Endometrium (tissue), 2 donors: ENCODE measurements around the gene DCTD.

ENCODE experiments used
- FAIRE-seq: peaks from 2 replicates; lab custom pipeline; 2012; peaks lifted over from hg19 to GRCh38; lab: Jason Lieb, UNC
- donor health status: control.
- donor health status: control.

Gene DCTD

DNA sequence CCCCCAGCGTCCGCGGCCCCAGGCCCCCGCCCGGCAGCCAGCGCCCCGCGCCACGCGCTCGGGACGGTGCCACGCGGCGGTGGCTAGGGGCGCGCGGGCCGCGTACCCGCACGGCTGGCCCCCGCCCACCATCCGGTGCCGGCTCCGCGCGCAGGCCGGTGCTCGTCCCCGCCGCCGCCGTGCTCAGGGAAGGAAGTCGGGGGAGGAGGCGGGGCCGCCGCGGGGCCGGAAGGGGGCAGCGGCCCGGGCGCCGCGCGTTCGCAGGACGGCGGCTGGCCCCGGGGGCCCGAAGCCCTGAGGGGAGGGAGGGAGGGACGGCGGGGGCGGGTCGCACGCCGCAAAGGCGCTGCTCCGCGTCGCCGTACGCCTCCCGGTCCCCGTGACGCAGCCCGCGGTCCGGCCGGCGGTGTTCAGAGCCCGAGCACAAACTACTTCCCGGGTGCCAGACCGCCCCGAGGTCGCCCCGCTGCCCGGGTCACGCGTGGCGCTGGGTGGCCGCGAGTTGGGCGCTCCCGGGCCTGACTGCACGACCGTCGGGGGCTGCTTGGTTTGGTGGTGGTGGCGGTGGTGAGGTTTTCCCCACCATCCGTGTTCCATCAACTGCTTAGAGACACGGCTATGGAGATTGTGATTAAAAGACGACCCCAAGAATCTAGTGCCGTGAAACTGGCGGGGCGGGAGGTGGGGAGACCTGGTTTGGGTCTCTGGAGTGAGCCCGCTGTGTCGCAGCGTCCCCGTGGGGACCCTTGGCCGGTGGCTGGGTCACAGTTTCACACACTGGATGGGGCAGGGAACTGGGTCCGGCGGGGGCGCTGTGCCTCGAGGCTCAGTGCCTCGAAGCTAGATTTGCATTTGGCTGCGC, at the start of gene DCTD:
TSS of gene DCTD (minus strand) at position 205 of the 862 bp plus-strand sequence. CDS start 1,818 bp downstream, outside the sequence.
- FAIRE-seq = no peak

DNA sequence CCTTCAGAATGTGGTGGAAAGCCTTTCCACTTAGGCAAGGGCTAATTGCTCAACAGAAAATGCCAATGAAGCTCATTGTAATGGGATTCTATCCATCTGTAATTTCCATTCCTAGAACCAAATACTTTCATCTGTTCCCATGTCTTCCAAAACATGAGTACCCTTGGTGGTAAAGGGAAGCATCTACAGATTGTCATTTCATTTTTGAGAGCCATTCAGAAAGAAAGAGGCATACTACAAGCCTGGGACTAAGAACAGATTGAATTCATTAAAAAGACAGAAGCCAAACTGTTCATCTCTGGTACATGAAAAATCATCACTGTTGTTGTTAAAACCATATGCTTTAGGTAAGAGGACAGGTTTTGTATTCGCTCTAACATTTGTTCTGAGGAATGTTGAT, 43.6 kb upstream of the DCTD start:
- FAIRE-seq = no peak

DNA sequence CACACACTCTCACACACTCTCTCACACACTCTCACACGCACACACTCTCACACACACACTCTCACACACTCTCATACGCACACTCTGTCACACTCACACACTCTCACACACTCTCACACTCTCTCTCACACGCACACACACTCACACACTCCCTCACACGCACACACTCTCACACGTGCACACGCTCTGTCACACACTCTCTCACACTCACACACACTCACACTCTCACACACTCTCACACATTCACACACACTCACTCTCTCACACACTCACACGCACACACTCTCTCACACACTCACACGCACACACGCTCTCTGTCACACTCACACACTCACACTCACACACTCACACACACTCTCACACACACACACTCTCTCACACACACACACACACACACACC, 43.0 kb upstream of the DCTD start:
- FAIRE-seq = no peak

DNA sequence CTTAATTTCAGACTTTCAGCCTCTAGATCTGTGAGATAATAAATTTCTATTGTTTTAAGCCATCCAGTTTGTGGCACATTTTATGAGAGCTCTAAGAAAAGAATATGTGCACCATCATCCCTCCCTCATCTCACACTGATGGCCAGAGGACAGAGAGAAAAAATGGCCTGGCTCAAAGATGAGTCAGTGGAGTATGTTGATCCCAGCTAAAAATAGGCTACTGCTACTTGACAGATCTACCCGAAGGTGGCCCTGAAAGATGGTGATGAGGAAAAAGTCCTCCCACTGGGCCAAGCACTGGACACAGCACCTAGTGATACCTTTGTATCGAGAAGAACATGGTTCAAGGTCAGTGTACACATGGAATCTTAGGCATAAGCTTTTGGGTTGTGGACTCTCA, 38.2 kb upstream of the DCTD start:
- FAIRE-seq = no peak

DNA sequence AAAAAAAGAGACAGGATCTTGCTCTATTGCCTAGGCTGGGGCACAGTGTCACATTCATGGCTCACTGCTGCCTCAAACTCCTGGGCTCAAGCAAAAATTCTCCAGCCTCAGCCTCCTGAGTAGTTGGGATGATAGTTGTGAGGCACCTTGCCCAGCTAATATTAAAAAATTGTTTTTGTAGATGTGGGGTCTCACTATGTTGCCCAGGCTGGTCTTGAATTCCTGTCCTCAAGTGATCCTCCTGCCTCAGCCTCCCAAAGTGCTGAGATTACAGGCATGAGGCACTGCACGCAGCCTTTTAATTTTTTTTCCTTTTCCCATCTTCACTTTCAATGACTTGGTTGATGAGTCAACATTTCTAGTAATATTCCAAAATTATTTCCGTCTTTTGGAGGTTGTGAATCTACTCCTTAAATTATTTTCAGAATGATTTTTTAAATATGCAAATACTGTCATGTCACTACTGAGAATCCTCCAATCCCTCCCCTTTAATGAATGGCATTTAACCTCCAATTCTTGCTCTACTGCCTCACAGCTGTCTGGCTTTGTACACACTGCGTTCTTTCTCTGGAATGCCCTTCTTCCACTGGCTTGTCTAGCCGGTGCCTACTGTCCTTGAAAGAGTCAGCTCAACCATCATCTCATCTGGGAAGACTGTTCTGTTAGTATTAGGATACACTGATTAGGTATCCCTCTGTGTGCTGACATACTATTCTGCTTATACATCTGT, 27.5 kb upstream of the DCTD start:
- FAIRE-seq = no peak

DNA sequence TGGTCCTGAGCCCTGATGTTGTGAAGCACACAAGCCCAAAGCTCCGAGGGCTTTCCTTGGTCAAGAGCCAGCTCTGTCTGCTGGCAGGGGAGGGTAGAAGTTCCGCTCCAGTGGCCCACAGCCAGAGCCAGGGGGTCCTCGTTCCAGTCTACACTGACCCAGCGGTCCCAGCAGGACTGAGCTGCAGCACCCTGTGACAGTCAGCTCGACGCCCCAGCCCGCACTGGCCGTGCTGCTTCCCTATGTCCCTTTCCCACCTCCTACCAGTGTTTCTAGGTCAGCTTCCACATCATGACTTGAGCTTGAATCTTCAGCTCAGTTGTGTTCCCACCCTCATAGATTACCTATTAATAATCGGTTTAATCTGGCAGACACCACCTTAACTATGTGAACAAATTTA, 22.5 kb upstream of the DCTD start:
- FAIRE-seq = no peak

DNA sequence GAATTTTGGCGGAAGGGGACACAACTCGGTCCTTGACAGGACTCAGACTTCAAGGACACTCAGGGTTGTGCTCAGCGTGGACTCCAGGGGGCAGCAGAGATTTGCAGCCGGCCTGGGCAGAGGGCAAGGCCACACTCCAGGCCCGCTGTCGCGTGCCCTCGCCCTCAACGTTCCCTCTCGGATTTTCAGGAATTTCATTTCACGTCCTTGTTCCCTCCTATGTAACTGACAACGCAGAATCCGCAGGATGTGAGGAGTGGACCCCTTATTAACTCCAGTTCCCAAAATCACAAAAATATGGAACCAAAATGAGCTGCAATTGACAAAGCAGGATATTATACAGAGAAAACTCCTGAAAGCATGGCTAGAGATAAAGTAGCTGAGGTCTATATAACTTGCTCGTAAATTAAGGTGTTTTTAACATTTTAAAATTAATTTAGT, 21.0 kb upstream of the DCTD start:
- no peak for FAIRE-seq

DNA sequence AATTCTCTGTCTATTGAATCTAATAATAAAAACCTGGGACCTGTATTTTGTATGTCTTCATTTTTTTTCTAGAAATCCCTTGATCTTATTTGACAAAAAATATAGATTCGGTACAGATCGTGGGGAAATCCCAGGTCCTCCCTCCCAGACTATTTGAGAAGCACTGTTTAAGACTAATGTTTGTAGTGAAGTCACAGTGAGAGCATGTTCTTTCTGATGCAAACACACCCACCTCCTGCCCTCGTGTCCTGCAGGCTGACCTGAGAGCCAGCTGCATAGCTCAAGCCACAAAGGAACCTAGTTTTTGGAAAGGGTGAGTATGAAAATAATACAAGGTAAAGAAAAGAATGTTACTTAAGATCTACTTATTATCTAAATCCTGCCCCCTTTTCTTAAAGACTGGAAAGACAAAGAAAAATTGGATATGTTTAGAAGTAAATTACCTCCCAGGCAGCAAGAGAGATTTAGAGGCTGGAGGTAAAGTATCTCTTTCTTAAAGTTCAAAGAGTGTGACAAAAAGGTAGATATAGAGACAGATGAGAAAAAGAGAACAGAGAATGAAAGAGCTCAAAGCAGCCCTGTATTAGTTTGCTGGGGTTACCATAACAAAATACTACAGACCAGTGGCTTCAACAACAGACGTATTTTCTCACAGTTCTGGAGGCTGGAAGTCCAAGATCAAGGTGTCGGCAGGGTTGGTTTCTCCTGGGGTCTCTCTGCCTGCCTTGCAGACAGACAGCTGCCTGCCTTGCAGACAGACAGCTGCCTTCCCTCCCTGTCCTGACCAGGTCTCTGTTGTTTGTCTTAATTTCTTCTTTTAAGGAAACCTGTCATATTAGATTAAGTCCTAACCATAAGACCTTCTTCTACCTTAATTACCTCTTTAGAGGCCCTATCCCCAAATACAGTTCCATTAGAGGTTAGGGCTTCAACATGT, 20.4 kb upstream of the DCTD start:
- no peak for FAIRE-seq

DNA sequence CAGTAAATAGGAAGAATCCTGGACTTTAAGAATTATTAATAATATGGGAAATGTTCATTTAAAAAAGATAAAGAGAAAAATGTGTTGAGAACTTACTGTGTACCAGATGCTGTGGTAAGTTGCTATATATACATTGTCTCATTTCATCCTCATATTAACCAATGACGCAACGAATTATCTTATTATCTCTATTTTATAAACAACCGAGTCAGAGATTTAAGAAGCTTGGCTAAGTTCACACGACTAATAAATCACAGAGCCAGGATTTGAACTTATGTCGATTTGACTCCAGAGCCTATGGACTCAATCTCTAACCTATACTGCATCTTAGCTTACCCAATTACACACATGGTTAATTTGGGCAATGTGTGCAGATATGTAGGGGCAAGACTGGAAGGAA, 15.5 kb upstream of the DCTD start:
- FAIRE-seq = no peak

DNA sequence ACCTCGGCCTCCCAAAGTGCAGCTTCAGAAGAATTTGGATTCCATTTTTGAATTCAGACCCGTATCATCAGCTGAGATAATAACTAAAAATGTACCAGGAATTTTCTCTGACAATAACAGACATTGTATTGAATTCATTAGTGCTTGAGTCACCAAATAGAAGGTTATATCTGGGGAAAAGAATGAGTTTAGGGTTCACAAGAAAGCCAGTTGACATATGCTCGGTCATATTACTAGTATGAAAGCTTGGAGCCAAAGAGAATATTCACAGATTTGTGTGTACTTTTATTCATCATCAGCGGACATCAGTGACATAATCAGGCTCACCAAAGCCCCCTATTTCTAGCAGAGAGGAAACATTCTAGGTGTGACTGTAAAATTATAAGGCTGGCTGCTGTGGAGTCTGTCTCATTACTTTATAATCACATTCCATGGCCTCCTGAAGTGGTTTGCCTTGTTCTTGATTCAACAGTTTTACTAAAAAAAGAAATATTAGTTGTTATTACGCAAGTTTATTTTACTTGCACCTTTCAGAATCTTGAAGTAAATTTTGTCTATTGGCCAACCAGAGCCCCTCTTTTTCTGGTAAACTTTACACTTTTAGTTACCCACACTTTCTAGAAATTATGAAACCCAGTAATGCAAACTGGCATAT, 14.6 kb upstream of the DCTD start:
- no peak for FAIRE-seq

DNA sequence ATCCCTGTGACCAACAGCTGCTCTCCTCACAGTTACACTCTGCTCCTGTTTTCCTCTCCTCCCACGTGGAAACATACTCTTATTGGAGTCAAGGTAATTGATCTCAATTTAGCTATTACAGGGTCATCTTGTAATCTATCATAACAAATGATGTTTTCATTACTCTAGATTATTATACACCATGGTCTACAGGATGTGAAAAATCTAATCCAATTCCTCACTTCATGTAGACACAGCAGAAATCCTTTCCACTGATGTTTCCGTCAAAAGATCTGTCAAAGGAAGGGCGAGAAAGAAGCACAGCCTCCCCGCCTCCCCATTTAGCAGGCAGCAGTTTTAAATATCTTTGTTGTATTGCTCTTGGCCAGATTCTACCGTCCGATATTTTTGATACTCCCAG, 13.7 kb upstream of the DCTD start:
- no peak for FAIRE-seq

DNA sequence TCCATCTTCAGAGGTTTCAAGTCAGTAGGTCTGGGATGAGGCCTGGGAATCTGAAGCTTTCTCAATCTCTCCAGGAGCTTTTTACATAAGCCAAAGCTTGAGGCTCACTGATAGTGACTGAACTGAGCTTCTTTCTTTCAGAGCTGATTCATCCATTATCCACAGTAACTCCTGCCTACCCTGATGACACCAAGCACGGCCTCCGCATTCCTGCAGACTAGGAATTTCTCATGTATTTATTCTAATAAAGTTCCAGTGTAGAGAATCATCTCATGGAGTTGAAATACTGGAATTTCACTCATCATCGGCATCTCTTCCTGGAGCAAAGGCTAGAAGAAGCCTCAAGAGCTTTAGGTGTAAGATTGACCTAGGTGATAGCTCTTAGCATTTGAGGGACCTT, 12.1 kb upstream of the DCTD start:
- no peak for FAIRE-seq

DNA sequence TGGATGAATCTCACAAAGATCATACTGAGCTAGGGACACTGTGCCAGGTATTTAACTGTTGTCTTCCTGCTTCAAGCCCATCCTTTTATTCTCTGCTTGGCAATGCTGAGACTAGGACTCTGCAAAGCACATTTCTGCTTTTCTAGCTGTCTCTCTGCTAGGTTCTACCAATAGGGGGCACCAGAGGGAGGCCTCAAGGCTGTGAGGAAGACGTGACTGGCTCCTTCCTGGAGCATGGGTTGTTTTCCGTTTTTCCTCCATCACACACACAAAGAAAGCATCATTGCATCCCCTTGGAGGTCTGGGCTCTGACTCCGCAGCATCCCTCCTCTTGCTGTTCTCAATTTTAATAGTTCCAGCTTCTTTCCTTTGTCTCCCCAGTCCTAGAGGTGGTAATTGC, 10.9 kb upstream of the DCTD start:
- FAIRE-seq = no peak

DNA sequence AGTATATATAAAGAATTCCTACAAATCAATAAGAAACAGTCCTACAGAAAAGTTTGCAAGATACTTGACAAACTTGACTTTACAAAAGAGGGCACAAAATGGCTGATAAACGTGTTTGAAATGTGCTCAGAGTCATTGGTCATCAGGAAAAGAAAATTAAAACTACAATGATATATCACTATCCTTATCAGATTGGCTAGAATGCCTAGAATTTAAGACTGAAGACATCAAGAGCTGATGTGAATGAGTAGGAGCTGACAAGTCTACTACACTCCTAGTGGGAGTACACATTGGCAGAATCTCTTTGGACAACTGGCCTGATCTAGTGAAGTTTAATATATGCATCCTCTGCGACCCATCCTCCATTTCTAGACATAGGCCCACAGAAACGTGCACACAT, 10.3 kb upstream of the DCTD start:
- FAIRE-seq = no peak

DNA sequence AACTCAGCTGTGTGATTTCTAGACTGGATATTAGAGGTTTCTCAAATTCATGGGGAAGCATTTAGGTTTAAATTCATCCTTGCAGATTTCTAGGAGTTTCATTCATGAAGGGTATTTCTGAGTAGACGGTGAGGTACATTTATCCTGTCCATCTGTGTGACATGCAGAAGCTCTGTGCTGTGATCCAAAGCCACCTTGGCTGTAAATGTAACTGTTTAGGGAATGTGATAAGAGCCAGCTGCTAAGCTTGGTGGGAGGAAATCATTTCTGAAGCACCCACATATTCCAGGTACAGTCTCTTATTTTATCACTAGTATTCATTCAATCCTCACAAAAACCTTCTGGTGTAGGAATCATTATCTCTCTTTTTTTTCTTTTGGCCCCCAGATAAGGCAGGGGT, 8.7 kb upstream of the DCTD start:
- FAIRE-seq = no peak

DNA sequence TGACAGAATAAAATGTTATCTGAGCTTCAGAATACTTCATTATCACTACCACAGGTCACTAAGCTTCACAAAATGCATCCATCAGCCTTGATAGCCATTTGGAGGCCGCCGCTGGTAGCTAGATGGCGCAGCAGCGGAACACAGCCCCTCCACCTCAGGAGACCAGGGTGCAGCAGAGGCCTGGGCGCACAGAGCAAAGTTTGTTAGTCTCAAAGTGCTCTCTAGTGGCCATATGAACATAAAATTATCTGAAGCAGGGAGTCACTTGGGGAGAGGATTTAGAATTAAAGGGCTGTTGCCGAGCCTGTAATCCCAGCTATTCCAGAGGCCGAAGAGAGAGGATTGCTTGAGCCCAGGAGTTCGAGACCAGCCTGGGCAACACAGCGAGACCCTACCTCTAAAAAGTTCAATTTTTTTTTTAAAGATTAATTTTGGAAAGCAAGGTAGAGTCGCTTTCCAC, 8.1 kb upstream of the DCTD start:
- peak; percentile 12 for FAIRE-seq

DNA sequence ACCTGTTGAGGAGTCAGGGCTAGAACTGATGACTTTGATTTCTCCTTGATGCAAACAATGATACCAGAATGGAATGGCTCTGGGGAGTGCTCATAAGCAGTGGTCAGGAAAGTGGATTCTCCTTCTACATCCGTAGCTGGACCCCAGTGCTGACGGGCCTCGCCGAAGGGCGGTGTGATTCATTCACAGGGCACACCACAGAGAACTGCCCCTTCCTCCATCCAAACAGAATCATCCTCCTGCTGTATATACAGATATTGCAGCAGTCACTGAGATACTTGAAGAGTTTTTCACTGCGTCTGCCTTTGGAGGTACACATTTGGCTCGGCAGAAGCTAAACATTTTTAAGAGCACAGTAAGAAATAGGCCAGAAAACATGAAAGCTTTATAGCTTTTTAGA, 7.3 kb upstream of the DCTD start:
- no peak for FAIRE-seq

DNA sequence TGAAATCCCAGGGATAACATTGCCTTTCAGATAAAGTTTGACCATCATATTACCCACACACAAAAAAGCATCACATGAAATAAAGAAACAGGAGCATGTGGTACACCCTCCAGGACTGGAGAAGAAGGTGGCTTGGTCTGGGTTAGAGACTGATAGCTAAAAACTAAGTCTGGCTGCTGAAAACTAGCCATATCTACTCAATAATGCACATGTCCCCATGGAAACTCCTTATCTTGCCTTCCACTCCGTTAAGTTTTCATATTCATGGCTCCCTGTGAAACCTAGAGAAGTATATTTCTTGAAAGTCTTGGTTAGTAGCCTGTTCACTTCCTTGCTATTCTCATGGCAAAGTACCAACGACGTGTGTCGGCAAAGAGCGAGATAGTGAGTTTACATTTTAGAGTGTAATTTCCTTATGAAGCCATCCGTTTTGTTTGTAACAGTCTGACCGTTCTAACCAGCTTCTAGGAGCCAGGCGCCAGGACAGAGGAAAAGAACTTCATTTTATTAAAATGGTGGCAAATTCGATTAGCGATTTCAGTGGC, 6.7 kb upstream of the DCTD start:
- no peak for FAIRE-seq

DNA sequence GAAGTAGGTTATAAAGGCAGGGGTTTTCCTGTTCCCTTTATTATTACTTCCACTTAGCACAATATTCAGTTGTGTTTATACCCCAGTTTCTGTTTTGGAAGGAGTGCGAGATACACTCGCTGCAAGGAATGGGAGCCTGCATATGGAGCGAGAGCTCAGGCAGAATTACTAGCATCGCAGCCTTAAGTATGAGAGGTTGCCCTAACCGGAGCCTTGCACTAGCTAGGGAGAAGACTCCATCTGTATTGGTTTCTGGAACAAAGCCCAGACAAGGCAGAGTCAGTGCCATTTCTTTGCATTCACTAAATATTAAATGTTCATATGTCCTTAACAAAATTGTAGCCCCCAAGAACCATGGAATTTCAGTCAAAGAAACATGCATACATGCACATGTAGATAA, 6.2 kb upstream of the DCTD start:
- FAIRE-seq = no peak

DNA sequence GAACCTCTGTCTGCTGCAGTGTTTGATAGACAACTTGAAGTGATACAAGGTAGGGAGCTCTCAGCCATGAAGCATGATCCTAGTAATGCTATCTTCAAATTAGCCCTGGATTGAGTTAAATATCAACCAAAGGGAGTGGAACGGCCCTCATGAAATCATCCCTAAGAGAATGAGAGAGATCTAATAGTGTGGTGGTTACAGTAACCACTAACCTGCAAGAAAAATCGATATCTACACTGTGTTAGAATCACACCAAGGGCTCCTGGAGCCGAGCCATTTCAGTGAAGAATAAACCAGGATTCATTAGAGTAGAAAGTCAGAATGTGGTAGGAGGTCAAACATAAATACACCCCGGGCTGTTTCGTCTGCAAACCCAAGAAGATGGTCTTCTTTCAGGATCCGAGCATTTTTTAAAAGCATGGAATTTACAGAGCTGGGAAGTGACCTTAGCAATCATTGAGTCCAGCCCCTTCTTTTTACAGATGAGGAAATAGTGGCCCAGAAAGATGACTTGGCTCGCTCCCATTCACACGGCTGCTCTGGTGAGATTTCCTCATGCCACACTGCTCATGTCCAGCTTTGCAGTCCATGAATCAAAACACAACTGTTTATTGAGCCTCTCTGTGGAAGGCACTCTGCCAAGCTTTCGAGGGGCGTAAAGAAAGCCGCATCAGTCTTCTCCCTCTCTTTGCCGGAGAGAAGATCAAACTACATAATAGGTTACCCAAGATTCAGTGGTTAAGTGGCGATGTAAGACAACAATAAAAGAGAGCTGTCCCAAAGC, 5.5 kb upstream of the DCTD start:
- FAIRE-seq = no peak

DNA sequence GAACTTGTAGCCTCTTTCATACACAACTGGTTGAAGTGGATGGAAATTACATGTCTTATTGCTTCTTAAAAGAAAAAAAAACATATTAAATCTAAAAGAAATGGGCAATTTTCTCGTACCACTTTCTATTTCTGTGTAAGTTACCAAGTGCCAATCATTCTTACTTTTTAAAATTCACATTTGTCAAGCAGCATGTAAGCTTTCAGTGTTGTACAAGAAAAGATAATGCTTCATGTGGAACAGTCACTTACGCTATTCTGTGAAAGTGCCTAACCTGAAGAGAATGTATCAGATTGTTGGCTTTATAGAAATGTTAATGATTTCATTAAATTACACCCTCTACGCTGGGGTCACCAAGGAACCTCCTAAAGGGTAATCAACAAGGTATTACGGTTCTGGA, 4.4 kb upstream of the DCTD start:
- FAIRE-seq = no peak
